ENCODE results near the gene TGFBRAP1.

GRCh38 chr2:105231232-105231619 lies 98.3 kb downstream of the TGFBRAP1 start:
- no peak for TF ChIP-seq CTCF (IDR thresholded peaks at IDR 0.05)
- no peak for TF ChIP-seq POLR2A (IDR thresholded peaks at IDR 0.05)
- no peak for TF ChIP-seq EP300 (IDR thresholded peaks at IDR 0.05)
- no peak for TF ChIP-seq POLR2AphosphoS5 (IDR thresholded peaks at IDR 0.05)
